GM23338 (cell line): Measurements from ENCODE around the gene NEUROG3. TPM values are rescaled to one million over a fixed set of nuclear protein-coding genes. Genes with fewer than 3 reads are reported as not detected.

Experiments
- ATAC-seq: fragments of 200-7000 bp; cut with Tn5 transposase; 3 replicates; pipeline ENCODE4 v1.9.1; 2020
- DNase-seq: peaks from one replicate; pipeline ENCODE4 v3.0.0-alpha.2; 2015; ENCODE audit warnings: low spot score
- H2AFZ ChIP-seq: fragments of 200-600 bp; sonication (generic); 2 replicates; pipeline ENCODE4 v1.8.0; 2016; ENCODE audit warnings: antibody characterized with exemption, mild to moderate bottlenecking, moderate library complexity
- H3F3A ChIP-seq: fragments of 200-600 bp; sonication (generic); replicated peaks from 2 replicates; pipeline ENCODE4 v1.8.0; 2017; ENCODE audit warnings: antibody characterized with exemption, mixed run types, low read depth
- H3K27ac ChIP-seq: fragments of 200-600 bp; sonication (generic); 2 replicates; pipeline ENCODE4 v1.6.1; 2016; ENCODE audit warnings: low read depth
- H3K27me3 ChIP-seq: fragments of 200-600 bp; sonication (generic); 2 replicates; pipeline ENCODE4 v1.8.0; 2016; ENCODE audit warnings: mild to moderate bottlenecking, mixed run types, moderate library complexity; ENCODE audit not compliant: insufficient read depth
- H3K36me3 ChIP-seq: fragments of 200-600 bp; sonication (generic); 2 replicates; pipeline ENCODE4 v1.8.0; 2016; ENCODE audit warnings: mild to moderate bottlenecking; ENCODE audit not compliant: insufficient read depth
- H3K4me1 ChIP-seq: fragments of 200-600 bp; sonication (generic); 2 replicates; pipeline ENCODE4 v1.8.0; 2016; ENCODE audit warnings: mild to moderate bottlenecking, moderate library complexity; ENCODE audit not compliant: insufficient read depth
- H3K4me2 ChIP-seq: fragments of 200-600 bp; sonication (generic); 2 replicates; pipeline ENCODE4 v1.7.1; 2017; ENCODE audit warnings: mixed run types
- H3K4me3 ChIP-seq: fragments of 200-600 bp; sonication (generic); 2 replicates; pipeline ENCODE4 v1.6.1; 2016; ENCODE audit warnings: mixed run types
- H3K79me2 ChIP-seq: fragments of 200-600 bp; sonication (generic); replicated peaks from 2 replicates; pipeline ENCODE4 v1.8.0; 2017; ENCODE audit warnings: mild to moderate bottlenecking; ENCODE audit not compliant: insufficient read depth
- H3K9me2 ChIP-seq: fragments of 200-600 bp; sonication (generic); 2 replicates; pipeline ENCODE4 v1.8.0; 2017; ENCODE audit not compliant: insufficient read depth
- H4K20me1 ChIP-seq: fragments of 200-600 bp; sonication (generic); replicated peaks from 2 replicates; pipeline ENCODE4 v1.8.0; 2017; ENCODE audit warnings: mild to moderate bottlenecking; ENCODE audit not compliant: insufficient read depth
- H3K27ac Mint-ChIP-seq: 2 replicates; pipeline ENCODE4 v1.8.0; 2020; ENCODE audit warnings: inconsistent platforms, mild to moderate bottlenecking, moderate library complexity, mixed read lengths
- H3K27me3 Mint-ChIP-seq: 3 replicates; pipeline ENCODE4 v1.8.0; 2022; ENCODE audit warnings: low read depth, mild to moderate bottlenecking, moderate library complexity, mixed read lengths, inconsistent platforms; ENCODE audit not compliant: insufficient read depth, poor library complexity
- H3K36me3 Mint-ChIP-seq: 3 replicates; pipeline ENCODE4 v1.8.0; 2021; ENCODE audit warnings: low read depth, mild to moderate bottlenecking, inconsistent platforms, moderate library complexity, mixed read lengths
- H3K4me1 Mint-ChIP-seq: 3 replicates; pipeline ENCODE4 v1.8.0; 2020; ENCODE audit warnings: mild to moderate bottlenecking, inconsistent platforms, mixed read lengths
- H3K4me3 Mint-ChIP-seq: 3 replicates; pipeline ENCODE4 v1.8.0; 2021; ENCODE audit warnings: moderate library complexity, mild to moderate bottlenecking, inconsistent platforms, mixed read lengths
- H3K9me3 Mint-ChIP-seq: 3 replicates; pipeline ENCODE4 v1.8.0; 2020; ENCODE audit warnings: moderate library complexity, mild to moderate bottlenecking, inconsistent platforms, mixed read lengths
- EZH2 ChIP-seq: fragments of 200-600 bp; sonication (generic); IDR thresholded peaks from one replicate; pipeline ENCODE4 v1.8.0; 2017; ENCODE audit warnings: antibody characterized with exemption, mild to moderate bottlenecking, low read depth; ENCODE audit not compliant: unreplicated experiment
- EZH2phosphoT487 ChIP-seq: fragments of 200-600 bp; sonication (generic); IDR thresholded peaks from one replicate; pipeline ENCODE4 v1.8.1; 2018; ENCODE audit warnings: antibody characterized with exemption; ENCODE audit not compliant: unreplicated experiment
- NANOG ChIP-seq: IDR thresholded peaks from 2 replicates; pipeline ENCODE4 v1.6.1; 2016; ENCODE audit warnings: antibody characterized with exemption, borderline replicate concordance
- POLR2AphosphoS5 ChIP-seq: IDR thresholded peaks from 2 replicates; pipeline ENCODE4 v1.6.1; 2016; ENCODE audit warnings: antibody characterized with exemption, low read depth
- polyA plus RNA-seq: library from polyadenylated mRNA; unstranded; fragments of >200 nt; fragmentation: Nextera tagmentation; extraction: Ambion mirVana; gene quantifications from 2 replicates; pipeline ENCODE4 v1.2.1, GENCODE V29; 2016
- total RNA-seq: library from RNA; depleted of rRNA; stranded (reverse); fragments of >200 nt; shearing (Covaris generic); gene quantifications from 2 replicates; pipeline ENCODE4 v1.2.3, GENCODE V29; 2014
- TF ChIP-seq, protein P1 (sequence below): IDR thresholded peaks from 2 replicates; pipeline ENCODE4 v1.6.1; 2016; ENCODE audit warnings: antibody characterized with exemption
- TF ChIP-seq, protein P2 (sequence below): IDR thresholded peaks from one replicate; pipeline ENCODE4 v1.6.1; 2018; ENCODE audit warnings: antibody characterized with exemption; ENCODE audit not compliant: unreplicated experiment

NEUROG3 gene
- total and polyA plus RNA-seq, 2 experiments from 2014 or later = not detected

DNA sequence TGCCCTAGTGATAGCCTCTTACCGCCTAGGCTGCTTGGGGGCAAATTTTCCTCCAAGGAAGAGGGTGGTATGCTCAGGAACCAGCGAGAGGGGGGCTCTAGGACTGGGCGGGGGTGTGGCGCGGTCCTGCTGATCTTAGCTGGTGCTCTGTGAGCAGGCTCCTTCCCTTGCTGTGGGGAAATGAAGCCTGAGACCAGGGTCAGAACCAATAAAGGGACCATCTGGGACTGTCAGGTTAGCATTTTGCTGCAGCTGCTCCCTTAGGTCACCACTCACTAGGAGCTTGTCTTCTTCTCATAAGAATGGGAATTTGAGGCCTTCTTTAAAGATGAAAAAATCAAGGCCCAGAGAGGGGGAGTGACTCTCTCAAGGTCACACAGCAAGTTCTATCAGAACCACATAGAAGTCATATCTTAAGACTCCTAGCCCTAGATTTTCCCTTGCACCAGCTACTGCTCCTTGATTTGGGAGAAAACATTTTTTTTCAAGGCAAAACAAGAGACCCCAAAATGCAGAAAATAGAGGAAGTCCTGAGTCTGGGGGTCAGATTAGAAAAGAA, 2.0 kb upstream of the NEUROG3 start:
- ATAC-seq (no peak), DNase-seq (no peak)
- H3K4me1 ChIP-seq = peaks cover 84% of the 10 kb centered on the region
- no peak overlapping the region for H3K27ac ChIP-seq
- H3K9me2 ChIP-seq = no peaks in the 10 kb centered on the region
- peak overlapping the region; percentile 94 for H3K4me2 ChIP-seq
- peak; percentile 1 for TF ChIP-seq EZH2
- TF ChIP-seq NANOG = no peak
- H3K9me3 Mint-ChIP-seq = peaks cover 3% of the 10 kb centered on the region; the same call in 2 of the 3 replicates
- H4K20me1 ChIP-seq = no peaks in the 10 kb centered on the region; the same call in none of the 2 replicates
- H3K4me3 Mint-ChIP-seq = peak overlapping the region; percentile 75
- H3K27ac Mint-ChIP-seq = no peak overlapping the region
- H3K27me3 ChIP-seq = peaks cover 100% of the 10 kb centered on the region
- H2AFZ ChIP-seq = peak overlapping the region; percentile 64
- H3K36me3 Mint-ChIP-seq = peaks cover 4% of the 10 kb centered on the region; the same call in 1 of the 3 replicates
- peak overlapping the region; percentile 67 for H3K4me3 ChIP-seq
- H3K36me3 ChIP-seq = no peaks in the 10 kb centered on the region
- H3K79me2 ChIP-seq = no peaks in the 10 kb centered on the region
- peaks cover 73% of the 10 kb centered on the region for H3K4me1 Mint-ChIP-seq
- peaks cover 21% of the 10 kb centered on the region for H3F3A ChIP-seq
- H3K27me3 Mint-ChIP-seq = peaks cover 98% of the 10 kb centered on the region

DNA sequence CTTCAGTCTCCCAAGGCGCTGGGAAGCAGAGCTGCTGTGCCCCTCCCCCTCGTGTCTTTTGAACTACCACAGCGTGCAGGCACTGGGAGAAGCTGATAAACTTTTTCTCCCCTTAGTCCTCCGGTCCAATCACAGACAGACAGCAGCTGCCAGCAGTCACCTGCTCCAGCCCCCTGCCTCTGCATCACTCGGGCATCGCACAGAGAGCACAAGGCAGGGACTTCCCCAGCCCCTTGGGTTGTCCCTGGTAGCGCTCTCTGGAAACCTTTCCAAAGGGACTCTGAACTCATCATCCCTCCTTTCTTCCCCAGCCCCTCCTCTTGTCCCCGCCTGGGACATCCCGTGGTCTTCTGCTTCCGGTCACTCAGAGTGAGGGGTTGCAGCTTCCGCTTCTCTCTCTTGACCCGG, 1.4 kb upstream of the NEUROG3 start:
- no peak overlapping the region for H3K27ac ChIP-seq
- Mint-ChIP-seq H3K36me3 (peaks cover 4% of the 10 kb centered on the region; the same call in 1 of the 3 replicates), H3K4me3 (peak overlapping the region; percentile 75), H3K27me3 (peaks cover 98% of the 10 kb centered on the region), H3K4me1 (peaks cover 78% of the 10 kb centered on the region), H3K27ac (no peak overlapping the region), H3K9me3 (peaks cover 3% of the 10 kb centered on the region; the same call in 2 of the 3 replicates)
- peaks cover 86% of the 10 kb centered on the region for H3K4me1 ChIP-seq
- DNase-seq = peak; percentile 77
- H3K4me2 ChIP-seq = peak overlapping the region; percentile 94
- H3K4me3 ChIP-seq = peak overlapping the region; percentile 67
- peak overlapping the region; percentile 64 for H2AFZ ChIP-seq
- H4K20me1 ChIP-seq = no peaks in the 10 kb centered on the region; the same call in 1 of the 2 replicates
- H3K27me3 ChIP-seq = peaks cover 100% of the 10 kb centered on the region
- peak; percentile 32; the same call in 1 of the 2 replicates for TF ChIP-seq POLR2AphosphoS5
- TF ChIP-seq NANOG = no peak
- TF ChIP-seq EZH2phosphoT487 = no peak
- TF ChIP-seq, protein P1, sequence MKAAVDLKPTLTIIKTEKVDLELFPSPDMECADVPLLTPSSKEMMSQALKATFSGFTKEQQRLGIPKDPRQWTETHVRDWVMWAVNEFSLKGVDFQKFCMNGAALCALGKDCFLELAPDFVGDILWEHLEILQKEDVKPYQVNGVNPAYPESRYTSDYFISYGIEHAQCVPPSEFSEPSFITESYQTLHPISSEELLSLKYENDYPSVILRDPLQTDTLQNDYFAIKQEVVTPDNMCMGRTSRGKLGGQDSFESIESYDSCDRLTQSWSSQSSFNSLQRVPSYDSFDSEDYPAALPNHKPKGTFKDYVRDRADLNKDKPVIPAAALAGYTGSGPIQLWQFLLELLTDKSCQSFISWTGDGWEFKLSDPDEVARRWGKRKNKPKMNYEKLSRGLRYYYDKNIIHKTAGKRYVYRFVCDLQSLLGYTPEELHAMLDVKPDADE = peak; percentile 46; the same call in 1 of the 2 replicates
- TF ChIP-seq, protein P2, sequence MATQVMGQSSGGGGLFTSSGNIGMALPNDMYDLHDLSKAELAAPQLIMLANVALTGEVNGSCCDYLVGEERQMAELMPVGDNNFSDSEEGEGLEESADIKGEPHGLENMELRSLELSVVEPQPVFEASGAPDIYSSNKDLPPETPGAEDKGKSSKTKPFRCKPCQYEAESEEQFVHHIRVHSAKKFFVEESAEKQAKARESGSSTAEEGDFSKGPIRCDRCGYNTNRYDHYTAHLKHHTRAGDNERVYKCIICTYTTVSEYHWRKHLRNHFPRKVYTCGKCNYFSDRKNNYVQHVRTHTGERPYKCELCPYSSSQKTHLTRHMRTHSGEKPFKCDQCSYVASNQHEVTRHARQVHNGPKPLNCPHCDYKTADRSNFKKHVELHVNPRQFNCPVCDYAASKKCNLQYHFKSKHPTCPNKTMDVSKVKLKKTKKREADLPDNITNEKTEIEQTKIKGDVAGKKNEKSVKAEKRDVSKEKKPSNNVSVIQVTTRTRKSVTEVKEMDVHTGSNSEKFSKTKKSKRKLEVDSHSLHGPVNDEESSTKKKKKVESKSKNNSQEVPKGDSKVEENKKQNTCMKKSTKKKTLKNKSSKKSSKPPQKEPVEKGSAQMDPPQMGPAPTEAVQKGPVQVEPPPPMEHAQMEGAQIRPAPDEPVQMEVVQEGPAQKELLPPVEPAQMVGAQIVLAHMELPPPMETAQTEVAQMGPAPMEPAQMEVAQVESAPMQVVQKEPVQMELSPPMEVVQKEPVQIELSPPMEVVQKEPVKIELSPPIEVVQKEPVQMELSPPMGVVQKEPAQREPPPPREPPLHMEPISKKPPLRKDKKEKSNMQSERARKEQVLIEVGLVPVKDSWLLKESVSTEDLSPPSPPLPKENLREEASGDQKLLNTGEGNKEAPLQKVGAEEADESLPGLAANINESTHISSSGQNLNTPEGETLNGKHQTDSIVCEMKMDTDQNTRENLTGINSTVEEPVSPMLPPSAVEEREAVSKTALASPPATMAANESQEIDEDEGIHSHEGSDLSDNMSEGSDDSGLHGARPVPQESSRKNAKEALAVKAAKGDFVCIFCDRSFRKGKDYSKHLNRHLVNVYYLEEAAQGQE = no peak
- ATAC-seq = peak; percentile 6
- no peaks in the 10 kb centered on the region for H3K36me3 ChIP-seq
- H3K9me2 ChIP-seq = no peaks in the 10 kb centered on the region
- peaks cover 27% of the 10 kb centered on the region for H3F3A ChIP-seq
- no peaks in the 10 kb centered on the region for H3K79me2 ChIP-seq
